ENCODE measurements around the gene SEMA6C. TPM values are rescaled to one million over a fixed set of nuclear protein-coding genes. Genes with fewer than 3 reads are reported as not detected.

SEMA6C gene
- total and polyA plus RNA-seq, 2 of the 8 experiments (the other 6 are each of a cell fraction or from before 2014, with no cell fraction given) = 12.2 to 15.7 TPM

GRCh38 chr1:151145304-151146071, 943 bp downstream of the SEMA6C start (continued):
- TF ChIP-seq E2F6 (IDR thresholded peaks at IDR 0.05) = peak; percentile 76
